CD4-positive, alpha-beta T cell treated with Interleukin-17A for 1 hour (primary cell): ENCODE data around the gene JAKMIP3.
A peak's percentile ranks its signal among the peaks of the same experiment; 100 is the strongest.

Source experiments
- DNase-seq: peaks from one replicate; pipeline ENCODE4 v3.0.0-alpha.2; 2020

Gene JAKMIP3

DNA sequence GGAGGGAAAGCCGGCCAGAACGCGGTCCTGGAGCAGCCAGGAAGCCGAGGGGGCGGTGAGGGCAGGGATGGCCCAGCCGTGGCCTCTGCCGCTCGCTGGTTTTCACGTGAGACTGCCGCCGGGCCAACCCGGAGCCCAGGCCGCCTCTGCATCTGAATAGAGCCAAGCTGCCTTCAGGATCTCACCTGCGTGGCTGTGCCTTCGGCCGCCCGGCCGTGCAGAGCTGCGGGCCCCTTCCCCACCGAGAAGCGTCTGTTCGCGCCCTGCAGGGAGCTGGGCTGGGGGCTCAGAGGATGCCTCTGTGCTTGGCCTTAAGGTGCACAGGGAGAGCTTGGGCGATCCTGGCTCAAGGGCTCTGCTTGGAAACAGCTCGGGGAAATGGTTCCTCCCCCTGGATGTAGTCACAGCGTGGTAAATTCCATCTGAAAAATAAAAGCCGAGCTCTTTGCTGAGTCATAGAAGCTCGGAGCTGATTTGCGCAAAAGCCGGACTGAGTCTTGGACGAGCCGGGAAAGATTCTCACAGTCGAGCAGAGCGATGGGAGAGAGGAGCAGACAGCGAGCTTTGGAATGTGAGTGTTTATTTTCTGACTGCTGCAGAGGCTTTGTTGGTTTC is at the start of gene JAKMIP3:
Gene JAKMIP3, plus strand, starts transcription at position 456 of the 615 bp plus-strand sequence. CDS start 38,863 bp downstream, outside the sequence.
- DNase-seq, result no peak

DNA sequence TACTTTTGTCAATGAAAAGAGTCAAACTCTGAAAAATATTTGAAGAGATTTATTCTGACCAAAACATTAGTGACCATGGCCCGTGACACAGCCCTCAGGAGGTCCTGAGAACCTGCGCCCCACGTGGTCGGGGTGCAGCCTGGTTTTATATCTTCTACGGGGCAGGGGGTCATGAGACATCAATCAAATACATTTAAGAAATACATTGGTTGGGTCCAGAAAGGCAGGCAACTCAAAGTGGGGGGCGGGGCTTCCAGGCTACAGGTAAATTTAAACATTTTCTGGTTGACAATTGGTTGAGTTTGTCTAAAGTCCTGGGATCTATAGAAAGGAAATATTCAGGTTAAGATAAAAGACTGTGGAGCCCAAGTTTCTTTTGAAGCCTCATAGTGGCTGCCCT is 49.2 kb upstream of the JAKMIP3 start:
- no peak for DNase-seq

DNA sequence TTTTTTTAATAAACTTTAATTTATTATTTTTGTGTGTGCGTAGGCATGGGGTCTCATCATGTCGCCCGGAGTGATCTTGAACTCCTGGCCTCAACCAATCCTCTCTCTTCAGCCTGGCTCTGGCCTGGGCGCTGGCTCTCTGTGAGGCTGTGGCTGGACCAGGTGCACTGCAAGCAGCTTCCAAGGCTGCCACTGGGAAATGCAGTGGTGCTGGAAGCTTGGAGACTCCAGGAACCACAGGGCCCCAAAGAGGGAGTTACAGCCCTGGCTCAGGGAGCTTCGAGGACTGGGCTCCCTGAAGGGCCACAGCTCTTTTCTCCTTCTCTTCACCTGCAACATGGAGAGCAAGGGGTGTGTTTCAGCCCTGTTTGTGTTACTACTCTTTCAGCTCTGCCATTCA is 47.3 kb upstream of the JAKMIP3 start:
- no peak for DNase-seq

DNA sequence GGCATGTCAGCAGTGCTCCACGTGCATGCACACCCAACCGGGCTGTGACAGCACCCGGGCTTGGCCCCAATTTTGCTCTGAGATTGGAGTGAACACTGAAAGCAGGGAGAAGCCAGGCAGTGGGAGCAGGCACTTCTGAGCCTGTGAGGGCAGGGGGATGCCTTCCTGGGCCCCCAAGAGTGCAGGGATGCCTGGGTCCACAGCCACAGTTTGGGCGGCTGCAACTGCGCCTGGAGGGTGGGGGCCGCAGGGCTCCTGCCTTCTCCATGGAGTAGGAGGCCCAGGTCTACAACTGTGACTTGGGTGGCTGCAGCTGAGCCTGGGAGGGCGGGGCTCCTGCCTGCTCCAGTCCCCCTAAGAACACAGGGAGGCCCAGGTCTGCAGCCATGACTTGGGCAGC is 46.4 kb upstream of the JAKMIP3 start:
- DNase-seq, result no peak

DNA sequence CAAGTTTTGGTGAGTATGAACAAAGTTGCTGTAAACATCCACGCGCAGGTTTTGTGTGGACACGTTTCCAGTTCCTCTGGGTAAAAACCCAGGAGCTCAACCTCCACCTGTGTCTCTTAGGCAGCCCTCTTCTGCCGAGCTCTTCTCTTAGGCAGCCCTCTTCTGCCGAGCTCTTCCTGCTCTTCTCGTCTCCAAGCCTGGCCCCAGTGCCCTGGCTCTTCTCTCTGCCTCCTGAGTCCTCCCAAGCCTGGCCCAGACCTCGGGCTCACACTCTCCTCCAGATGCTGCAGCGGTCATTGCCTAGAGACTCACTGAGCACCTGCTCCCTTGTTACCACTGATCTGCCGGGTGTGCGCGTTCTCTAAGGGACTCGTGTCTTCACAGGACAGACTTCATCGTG is 45.3 kb upstream of the JAKMIP3 start:
- DNase-seq, result no peak

DNA sequence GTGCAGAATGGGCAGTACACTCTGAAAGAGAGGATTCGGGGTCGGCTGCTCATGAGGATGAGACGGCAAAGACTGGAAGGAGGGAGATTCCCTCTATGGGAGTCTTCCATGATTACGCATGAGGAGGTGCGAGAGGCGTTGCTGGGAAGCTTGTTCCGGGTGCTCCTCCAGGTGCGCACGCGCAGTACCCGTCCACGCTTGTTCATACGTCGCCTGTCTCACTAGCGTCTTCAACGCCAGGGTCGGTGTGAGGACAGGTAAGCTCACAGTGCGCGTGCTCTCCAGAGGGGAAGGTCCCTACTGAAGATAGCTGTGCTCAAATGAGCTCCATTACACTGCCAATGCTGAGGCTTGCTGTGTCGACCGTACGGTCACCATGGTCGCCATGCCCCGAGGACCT is 44.7 kb upstream of the JAKMIP3 start:
- no peak for DNase-seq

DNA sequence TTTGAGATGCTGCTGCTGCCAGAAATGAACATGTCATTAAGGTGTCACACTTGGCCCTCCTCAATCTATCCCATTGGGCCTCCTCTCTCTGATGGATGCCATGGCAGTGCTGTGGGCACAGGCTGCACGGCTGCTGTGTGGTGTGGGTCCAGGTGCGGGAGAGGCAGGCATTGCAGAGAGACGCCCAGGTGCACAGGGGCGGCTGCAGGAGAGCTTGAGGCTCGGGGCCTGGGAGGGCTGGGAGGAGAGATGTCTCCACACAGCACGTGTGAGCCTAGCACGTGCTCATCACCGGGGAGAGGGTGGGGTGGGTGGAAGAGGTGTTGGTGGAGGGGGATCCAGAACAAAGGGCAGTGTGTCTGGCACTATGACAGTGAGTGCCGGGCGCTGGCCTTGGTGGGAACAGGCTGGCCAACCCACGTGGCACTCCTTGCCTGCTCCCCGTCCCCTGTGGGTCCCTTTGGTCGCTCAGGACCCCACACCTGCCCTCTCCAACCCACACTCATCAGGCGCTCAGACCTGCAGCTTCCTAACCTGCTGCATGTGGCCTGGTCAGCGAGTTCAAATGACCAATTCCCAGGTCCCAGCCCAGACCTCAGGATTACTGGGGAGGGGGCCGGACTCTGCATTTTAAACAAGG is 44.1 kb upstream of the JAKMIP3 start:
- no peak for DNase-seq

DNA sequence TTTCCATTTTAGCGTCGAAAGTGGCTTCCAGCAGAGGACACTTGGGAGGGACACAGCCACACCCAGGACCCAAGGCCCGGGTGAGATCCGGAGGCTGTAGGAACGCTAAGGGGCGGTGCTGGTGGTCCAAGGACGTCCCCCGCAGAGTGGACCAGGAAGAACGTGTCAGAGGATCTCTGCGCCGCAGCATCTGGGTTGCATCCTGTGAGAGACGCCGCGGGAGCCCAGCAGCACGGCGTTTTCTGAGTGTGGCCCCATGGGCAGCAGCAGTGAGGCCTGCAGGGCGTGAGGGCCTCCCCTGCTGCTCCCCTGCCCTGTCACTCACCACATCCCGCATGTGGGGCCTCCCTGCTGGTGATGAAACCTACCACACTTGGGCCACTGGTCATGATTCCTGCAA is 43.5 kb upstream of the JAKMIP3 start:
- no peak for DNase-seq

DNA sequence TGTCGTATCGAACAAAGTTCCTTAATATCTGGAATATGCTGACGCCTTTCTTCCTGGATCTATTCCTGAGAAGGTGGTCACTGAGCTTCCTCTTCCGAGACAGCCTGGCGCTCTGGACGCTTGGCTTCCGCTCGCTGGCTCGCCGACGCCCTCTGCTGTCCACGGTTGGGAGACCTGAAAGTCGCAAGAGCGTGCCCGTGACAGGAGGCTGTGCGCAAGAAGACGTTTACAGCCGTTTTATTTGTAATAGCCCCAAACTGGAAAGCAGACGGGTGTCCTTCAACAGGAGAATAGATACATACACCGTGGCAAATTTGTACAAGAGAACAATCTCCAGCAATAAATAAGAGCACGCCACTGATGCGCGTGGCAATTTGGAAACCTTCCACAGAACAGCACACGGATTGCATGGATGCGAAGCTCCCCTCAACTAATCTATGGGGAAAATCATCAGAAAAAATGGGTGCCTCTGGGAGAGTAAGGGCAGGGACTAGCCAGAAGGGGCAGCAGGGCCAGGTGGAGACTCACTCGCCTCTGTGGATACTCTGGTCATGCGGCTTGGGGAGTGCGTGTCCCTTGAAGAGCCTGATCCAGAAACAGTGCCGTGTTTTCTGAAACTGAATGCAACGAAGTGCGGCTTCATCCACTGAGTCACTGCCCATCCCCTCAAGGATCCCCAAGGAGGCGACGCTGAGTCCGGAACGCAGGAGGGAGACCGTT is 42.5 kb upstream of the JAKMIP3 start:
- peak; percentile 72 for DNase-seq

DNA sequence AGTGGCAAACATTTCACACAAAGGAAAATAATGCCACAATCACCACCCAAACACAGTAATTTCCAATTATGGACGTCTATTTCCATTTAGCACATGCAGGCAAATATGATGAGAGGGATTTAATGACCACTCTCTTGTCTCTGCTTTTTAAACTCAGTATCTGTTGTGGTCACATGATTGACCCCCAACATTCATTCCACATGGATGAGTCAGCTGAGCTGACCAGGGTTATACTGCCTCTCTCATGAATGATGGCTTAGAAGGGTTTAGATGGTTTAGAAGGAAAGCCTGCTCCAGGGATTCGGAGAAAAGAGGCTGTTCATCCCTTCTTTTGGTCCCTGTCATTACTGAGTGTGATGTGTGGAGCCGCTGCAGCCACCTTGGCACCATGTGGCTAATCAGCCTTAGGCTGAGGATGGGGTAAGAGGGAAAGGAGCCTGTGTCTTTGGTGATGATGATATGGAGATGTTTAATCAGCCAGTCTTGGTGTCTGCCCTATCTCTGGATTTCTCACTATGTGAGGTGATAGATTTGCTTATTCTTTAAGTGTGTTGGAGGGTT is 38.2 kb upstream of the JAKMIP3 start:
- DNase-seq, result no peak

DNA sequence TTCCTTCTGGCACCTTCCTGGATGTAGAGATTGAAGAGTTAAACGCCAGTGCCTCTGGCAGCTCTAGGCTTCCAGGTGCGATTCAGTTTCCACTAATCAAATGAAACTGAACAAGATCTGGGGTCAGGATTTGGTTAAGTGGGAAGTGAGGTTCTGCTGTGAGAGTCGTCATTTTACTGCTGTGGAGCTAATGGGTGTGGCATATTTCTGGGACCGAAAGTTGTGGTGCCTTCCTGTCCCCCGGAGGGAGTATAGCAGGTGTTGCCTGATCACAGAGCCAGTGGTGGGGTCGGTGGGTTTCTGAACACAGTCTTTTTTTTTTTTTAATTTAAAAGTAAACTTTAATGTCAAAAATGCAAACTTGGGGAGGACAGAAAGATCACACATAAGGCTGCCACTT is 37.0 kb upstream of the JAKMIP3 start:
- DNase-seq, result no peak

DNA sequence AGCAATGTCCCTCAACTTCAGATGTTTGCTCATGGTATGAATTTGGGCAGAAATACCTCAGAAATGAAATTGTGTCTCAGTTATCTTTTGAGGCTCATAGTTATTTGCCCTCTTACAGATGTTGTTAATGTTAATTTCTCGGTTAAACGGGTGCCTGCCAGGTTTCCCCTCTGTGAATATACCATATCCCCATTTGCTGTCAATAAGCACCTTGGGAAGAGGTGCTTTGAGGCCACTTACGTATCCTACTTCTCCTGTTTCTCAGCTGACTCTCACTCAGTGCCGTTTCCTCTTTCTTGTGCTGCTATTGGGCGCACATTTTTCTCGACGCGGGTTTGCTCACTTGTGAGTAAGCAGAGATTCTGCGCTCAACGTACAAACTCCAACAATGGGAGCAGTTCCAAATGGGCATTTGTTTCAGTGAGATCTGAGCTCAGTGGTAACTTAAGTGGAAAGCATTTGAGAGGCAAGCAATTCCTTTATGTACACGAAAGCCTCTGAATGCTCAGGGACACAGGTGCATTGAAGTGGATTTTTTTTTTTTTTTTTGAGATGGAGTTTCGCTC is 34.8 kb upstream of the JAKMIP3 start:
- DNase-seq, result no peak

DNA sequence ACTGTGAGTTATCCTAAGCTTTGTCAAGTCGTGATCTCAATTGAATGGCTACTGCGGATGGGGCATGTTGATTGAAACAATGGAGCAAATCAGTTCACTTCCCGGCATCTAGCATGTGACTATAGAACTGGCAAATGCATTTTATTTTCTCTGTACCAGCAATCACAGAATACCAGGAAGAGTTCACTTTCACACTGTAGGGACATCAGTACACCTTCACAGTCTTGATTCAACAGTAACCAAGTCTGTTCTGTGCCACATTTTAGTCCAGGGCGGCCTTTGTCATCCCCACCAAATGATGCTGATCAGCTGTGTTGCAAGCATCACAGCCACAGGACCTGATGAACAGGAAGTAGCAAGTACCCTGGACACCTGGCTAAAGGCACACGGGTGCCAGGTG is 32.1 kb upstream of the JAKMIP3 start:
- DNase-seq, result no peak

DNA sequence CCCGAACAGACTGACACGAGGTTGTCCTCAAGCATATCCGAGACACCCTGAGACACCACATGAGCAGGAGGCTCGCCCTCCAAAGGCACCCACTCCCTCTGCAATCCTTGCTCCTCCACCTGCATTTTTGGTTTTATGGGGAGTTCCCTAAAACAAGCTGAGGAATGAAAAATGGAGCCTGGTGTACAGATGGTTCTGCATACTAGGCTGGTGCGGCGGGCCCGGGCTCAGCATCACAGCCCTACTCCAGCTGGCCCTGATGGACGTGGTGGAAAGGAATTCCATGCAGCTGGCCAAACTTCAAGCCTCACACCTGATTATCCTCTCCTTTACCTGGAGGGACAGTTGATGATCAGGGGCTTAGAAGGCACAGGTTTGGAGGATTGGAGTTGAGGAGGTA is 30.3 kb upstream of the JAKMIP3 start:
- no peak for DNase-seq

DNA sequence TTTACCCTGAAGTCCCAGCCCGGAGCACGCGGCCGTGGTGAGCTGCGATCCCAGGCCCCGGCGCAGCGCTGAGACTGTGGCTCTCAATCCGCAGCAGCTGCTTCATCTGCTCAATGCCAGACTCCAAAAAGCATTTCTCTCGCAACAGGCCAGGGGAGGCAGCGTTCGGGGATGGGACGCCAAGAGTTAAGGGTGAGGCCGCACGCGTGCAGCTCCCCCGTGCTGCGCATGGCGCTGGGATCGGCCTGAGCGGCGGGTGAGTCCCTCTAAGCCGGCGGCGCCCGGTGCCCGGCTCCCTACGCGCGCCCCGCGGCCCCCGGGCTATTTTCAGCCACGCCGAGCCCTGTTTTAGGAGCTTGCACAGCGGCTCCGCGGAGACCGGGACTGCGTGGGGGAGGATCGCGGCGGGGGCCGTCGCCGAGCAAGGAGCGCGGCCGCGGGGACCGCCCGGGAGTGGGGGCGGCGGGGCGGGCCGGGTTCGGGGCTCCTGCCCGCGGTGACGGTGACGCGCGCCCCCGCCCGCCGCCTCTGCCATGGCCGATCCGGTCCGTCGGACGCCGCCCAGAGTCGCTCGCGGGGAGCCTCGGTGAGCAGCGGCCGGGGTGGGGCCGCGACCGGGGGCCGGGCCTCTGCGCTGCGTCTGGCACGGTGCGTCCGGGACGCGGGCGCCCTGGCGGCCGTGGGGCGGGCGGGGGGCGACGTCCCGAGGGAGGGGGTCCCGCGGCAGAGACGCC is 29.4 kb upstream of the JAKMIP3 start:
- no peak for DNase-seq

DNA sequence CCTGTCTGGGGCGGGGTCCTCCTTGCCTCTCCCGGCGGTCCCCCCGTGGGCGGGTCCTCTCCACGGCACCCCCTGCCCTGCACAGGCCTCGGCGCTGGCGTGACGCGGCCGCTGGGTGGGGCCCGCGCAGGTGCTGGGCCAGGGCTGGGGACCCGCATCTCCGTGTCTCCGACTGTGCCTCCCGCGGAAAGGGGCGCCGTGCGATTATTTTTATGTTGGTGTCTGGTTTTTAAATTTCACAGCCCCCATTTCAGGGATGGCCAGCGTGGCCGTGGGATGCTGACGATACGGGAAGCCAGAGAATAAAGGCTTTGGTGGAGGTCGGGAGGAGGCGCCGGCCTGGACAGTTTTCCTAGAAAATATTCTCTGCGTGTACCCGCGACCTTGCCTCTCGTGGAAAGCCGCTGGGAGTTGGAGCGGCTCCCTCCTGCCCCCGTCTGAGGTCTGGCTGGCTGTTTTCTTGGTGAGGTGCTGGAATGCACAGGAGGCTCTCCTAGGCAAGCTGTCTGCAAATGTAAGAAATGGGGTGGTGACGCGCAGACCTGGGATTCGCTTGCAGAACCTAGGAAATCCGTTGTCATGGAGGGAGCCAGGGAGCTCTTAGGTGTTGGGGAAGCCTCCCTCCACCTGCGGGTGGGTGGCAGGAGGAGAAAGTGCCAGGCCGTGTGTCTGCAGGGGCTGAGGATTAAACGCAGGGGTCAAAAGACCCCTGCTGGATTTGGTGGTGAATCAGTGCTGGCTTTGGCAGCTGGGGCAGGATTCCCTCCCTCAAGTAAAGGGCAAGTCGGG is 28.7 kb upstream of the JAKMIP3 start:
- DNase-seq, result no peak

DNA sequence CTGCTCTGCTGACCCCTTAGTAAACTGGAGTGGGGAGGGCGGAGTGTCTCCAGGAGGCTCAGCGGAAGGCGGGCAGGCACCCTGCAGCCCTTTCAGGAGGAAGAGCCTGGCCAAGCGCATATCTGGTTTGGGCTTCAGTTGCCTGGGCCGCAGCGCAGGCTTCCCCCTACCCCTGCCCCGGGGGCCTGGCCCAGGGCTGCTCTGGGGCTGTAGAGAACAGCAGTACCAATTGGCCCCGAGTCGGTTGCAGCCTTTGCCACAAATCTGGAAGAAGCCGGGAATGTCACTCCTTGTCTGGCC is 28.1 kb upstream of the JAKMIP3 start:
- DNase-seq, result no peak

DNA sequence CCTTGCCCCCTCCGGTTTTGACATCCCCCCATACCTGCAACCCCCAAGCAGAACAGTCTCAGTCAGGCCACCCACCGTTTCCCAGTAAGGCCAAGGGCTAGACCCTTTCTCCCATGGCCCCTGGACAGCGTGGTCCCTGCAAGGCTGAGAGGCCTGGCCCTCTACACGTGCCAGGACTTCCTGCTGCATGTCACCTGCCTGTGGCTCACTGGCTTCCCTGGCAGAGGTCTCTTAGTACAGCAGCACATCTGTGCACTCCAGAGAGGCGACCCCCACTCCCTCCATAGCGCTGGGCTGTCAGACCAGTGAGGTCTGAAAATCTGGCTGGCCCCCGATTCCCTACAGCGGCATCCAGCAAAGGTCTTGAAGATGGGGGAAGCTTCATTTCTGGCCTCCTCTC is 26.4 kb upstream of the JAKMIP3 start:
- DNase-seq, result no peak

DNA sequence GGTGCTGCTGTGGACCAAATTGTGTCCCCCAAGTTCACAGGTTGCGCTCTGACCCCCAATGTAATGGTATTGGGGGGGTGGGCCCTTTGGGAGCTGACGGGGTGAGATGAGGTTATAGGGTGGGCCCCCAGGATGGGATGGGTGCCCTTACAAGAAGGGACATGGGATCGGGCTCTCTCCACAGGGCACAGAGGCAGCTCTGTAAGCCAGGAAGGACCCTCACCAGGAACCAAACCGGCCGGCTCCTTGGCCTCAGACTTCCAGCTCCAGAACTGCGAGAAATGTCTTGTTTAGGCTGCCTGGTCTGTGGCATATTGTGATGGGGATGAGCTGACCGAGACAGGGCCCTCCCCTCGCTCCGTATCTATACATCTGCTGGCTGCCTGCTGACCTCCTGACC is 25.7 kb upstream of the JAKMIP3 start:
- no peak for DNase-seq

DNA sequence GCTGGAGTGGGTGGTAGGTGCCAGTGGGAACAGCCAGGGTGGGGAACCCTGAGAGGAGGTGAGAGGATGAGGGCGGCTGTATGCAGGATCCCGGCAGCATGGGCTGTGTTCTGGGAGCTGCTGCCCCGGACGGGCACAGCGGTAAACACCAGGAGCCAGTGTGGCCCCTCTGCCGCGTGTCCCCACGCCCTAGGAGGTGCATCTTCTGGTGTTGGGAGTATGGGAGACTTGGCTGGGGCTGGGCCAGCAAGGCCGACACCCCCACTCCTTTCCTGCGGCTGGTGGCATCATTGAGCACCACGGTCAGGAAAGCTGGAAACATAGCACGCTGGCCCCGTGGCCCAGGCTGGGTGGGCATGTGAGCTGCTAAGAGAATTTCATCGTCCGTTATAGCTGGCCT is 24.4 kb upstream of the JAKMIP3 start:
- no peak for DNase-seq

DNA sequence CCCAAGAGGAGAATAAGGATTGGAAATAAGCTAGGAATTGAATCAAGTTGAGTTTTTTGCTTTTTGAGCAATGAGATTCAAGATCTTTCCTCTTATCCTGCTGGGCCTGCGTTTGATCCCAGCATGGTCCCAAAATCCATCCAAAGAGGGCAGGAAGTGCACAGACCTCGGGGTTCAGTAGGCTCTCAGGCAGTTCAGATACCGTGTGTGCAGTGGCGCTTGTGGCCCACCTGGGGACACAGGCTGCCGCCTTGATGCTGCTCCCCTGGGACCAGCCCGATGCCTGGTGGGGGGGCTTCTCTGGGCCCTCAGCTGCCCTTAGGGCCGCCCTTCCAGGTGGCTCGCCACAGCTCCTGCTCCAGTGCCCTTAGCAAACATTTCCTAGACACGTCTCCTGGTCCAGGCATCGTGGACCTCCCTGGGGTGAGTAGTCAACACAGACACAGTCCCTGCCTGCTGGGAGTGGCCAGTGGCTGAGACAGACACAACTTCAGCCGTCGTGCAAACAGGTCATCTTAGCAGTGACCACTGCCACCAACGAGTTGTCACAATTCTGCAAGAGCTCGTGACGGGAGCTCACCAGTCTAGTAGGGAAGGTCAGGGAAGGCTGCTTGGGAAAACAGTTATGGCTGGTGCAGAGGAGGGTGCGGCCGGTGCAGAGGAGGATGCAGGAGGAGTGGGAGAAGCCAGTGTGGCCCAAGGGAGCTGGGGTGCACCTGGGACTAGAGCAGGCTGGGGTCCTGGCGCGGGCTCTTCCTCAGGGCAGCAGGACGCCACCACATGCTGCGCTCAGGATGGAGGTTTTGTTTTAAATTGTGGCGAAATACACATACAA is 21.7 kb upstream of the JAKMIP3 start:
- no peak for DNase-seq

DNA sequence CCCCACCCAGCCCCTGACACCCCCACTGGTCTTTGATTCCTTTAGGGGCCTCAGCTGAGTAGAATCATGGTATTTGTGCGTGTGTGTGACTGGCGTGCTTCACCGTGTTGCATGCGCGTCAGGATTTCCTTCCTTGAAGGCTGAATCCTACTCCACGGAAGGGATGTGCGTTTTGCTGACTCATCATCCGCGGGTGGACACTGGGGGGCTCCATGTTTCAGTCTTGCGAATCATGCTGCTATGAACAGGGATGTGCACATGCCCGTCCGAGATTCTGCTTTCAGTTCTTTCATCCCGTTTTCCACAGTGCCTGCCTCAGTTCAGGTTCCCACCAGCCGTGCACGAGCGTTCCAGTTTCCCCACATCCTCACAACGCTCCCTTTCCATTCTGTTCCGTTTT is 20.9 kb upstream of the JAKMIP3 start:
- DNase-seq, result no peak
